HepG2 (cell line): Measurements from ENCODE around the gene GPC6. TPM values are rescaled to one million over a fixed set of nuclear protein-coding genes. Genes with fewer than 3 reads are reported as not detected.

Experiments
- ASH2L ChIP-seq: fragments of 300-600, 200-600 bp; sonication (generic); IDR thresholded peaks from 2 replicates; pipeline ENCODE4 v1.7.0; 2017; ENCODE audit warnings: low read depth, mild to moderate bottlenecking, moderate library complexity, mixed read lengths, low read length; ENCODE audit not compliant: insufficient read length
- ATM ChIP-seq: fragments of 450-650 bp; IDR thresholded peaks from 2 replicates; pipeline ENCODE4 v1.7.1; 2017; ENCODE audit warnings: mild to moderate bottlenecking, borderline replicate concordance
- FOXM1 ChIP-seq: sonication (generic); formaldehyde crosslinking; IDR thresholded peaks from 2 replicates; pipeline ENCODE4 v1.5.0; 2020; ENCODE audit warnings: missing genetic modification reagents
- GATAD2A ChIP-seq: IDR thresholded peaks from 2 replicates; pipeline ENCODE4 v1.6.1; 2016
- HOXA7 ChIP-seq: sonication (generic); formaldehyde crosslinking; IDR thresholded peaks from 2 replicates; pipeline ENCODE4 v1.8.1; 2022; ENCODE audit warnings: mild to moderate bottlenecking, missing genetic modification reagents, moderate library complexity
- JUNB ChIP-seq: sonication (generic); formaldehyde crosslinking; IDR thresholded peaks from 2 replicates; pipeline ENCODE4 v1.8.0; 2022; ENCODE audit warnings: missing genetic modification reagents, mild to moderate bottlenecking, borderline replicate concordance
- NONO ChIP-seq, 2 experiments: fragments of 450-650 bp in 1 of 2; sonication (generic) in 1 of 2; formaldehyde crosslinking in 1 of 2; IDR thresholded peaks in 1 of 2; conservative IDR thresholded peaks in 1 of 2; 2 replicates each; pipeline versions ENCODE4 v1.6.1 to v1.8.0; 2017 to 2022; ENCODE audit warnings: mild to moderate bottlenecking in 1 of 2, missing genetic modification reagents in 1 of 2, moderate library complexity in 1 of 2
- NR1H2 ChIP-seq: sonication (generic); formaldehyde crosslinking; IDR thresholded peaks from 2 replicates; pipeline ENCODE4 v1.8.1; 2022; ENCODE audit warnings: low read depth, missing genetic modification reagents, borderline replicate concordance
- SALL1 ChIP-seq: sonication (generic); formaldehyde crosslinking; IDR thresholded peaks from 2 replicates; pipeline ENCODE4 v1.8.0; 2022; ENCODE audit warnings: mild to moderate bottlenecking, missing genetic modification reagents
- SKI ChIP-seq: fragments of 450-650 bp; IDR thresholded peaks from one replicate; pipeline ENCODE4 v1.6.1; 2018; ENCODE audit warnings: mild to moderate bottlenecking; ENCODE audit not compliant: partially characterized antibody
- SP140L ChIP-seq: sonication (generic); formaldehyde crosslinking; IDR thresholded peaks from 2 replicates; pipeline ENCODE4 v1.4.0; 2020; ENCODE audit warnings: missing genetic modification reagents, borderline replicate concordance
- TCF12 ChIP-seq, 2 experiments: fragments of 450-650 bp in 1 of 2; sonication (generic) in 1 of 2; formaldehyde crosslinking in 1 of 2; IDR thresholded peaks; 2 replicates each; pipeline versions ENCODE4 v1.6.1 to v1.8.0; 2017 to 2022; ENCODE audit warnings: antibody characterized with exemption in 1 of 2, mild to moderate bottlenecking in 1 of 2, missing genetic modification reagents in 1 of 2, moderate library complexity in 1 of 2
- ZFY ChIP-seq: sonication (generic); formaldehyde crosslinking; IDR thresholded peaks from 2 replicates; pipeline ENCODE4 v1.4.0; 2020; ENCODE audit warnings: missing genetic modification reagents
- ZNF331 ChIP-seq: sonication (generic); formaldehyde crosslinking; IDR thresholded peaks from 2 replicates; pipeline ENCODE4 v1.4.0; 2020; ENCODE audit warnings: missing genetic modification reagents
- ZNF383 ChIP-seq: sonication (generic); formaldehyde crosslinking; IDR thresholded peaks from 2 replicates; pipeline ENCODE4 v1.4.0; 2020; ENCODE audit warnings: missing genetic modification reagents, mild to moderate bottlenecking, borderline replicate concordance
- ZNF703 ChIP-seq: sonication (generic); formaldehyde crosslinking; IDR thresholded peaks from 2 replicates; pipeline ENCODE4 v1.5.1; 2020; ENCODE audit warnings: missing genetic modification reagents, mild to moderate bottlenecking, moderate library complexity, borderline replicate concordance
- polyA plus RNA-seq, 8 experiments: library from polyadenylated mRNA; depleted of rRNA in 3 of 8; stranded (reverse) in 7 of 8; unstranded in 1 of 8; fragments of >200 nt; fragmentation: Illumina TruSeq in 4 of 8; extraction: Trizol in 4 of 8; gene quantifications; 2 replicates each; pipeline versions ENCODE4 v1.2.1 to v1.2.3, GENCODE V29; 2011 to 2016; ENCODE audit warnings: low read depth in 4 of 8, missing spikeins in 1 of 8, mixed read lengths in 1 of 8; ENCODE audit not compliant: insufficient read depth in 1 of 8
- total RNA-seq, 5 experiments: library from RNA; depleted of rRNA; stranded (reverse); fragments of >200 nt; fragmentation: Illumina TruSeq; extraction: Trizol; gene quantifications; 2 replicates each; pipeline ENCODE4 v1.2.3, GENCODE V29; 2016; ENCODE audit warnings: low read depth in 1 of 5
- TF ChIP-seq, protein P1 (sequence below): fragments of 450-650 bp; IDR thresholded peaks from 2 replicates; pipeline ENCODE4 v1.6.1; 2017; ENCODE audit warnings: mild to moderate bottlenecking
- TF ChIP-seq, protein P2 (sequence below): sonication (generic); formaldehyde crosslinking; IDR thresholded peaks from 2 replicates; pipeline ENCODE4 v1.5.0; 2020; ENCODE audit warnings: missing genetic modification reagents
- TF ChIP-seq, protein P3 (sequence below): sonication (generic); formaldehyde crosslinking; IDR thresholded peaks from 2 replicates; pipeline ENCODE4 v1.4.0; 2020; ENCODE audit warnings: mild to moderate bottlenecking, missing genetic modification reagents
- TF ChIP-seq, protein P4 (sequence below): sonication (generic); formaldehyde crosslinking; IDR thresholded peaks from 2 replicates; pipeline ENCODE4 v1.8.1; 2022; ENCODE audit warnings: low read depth, mild to moderate bottlenecking, missing genetic modification reagents

The GPC6 gene
- total and polyA plus RNA-seq, 2 of the 13 experiments (the other 11 are each of a cell fraction or from before 2014, with no cell fraction given): 24.5 to 33.9 TPM

DNA sequence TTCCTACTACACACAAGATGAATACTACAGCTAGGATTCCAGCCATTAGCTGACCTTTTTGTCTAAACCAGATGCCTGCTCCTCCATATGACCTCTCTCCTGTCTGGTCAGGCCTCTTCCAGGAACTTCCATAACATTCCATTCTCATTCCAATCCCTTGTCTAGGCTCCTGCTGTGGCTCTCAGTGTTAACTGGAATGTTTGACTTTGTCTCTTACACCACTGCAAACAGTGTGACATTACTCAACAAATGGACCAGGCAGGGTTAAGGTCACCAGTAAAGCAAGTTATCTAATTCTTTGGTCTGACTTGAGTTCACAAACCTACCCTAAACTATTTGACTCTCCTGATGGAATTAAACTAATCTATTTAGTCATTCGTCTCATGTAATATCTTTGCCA is 2.1 kb upstream of the GPC6 start (continued):
- TF ChIP-seq ZFY (CRISPR knock-in tag) (no peak), JUNB (CRISPR knock-in tag) (peak; percentile 85), SKI (peak; percentile 100), HOXA7 (CRISPR knock-in tag) (no peak), ATM (no peak), ZNF383 (CRISPR knock-in tag) (no peak), GATAD2A (CRISPR knock-in tag) (peak; percentile 99), NONO (IDR thresholded peaks at IDR 0.05) (no peak), NONO (CRISPR knock-in tag; conservative IDR thresholded peaks at IDR 0.05) (peak; percentile 84), ZNF703 (CRISPR knock-in tag) (peak; percentile 69; the same call in 1 of the 2 replicates), SALL1 (CRISPR knock-in tag) (peak; percentile 97), TCF12 (IDR thresholded peaks at IDR 0.05) (no peak), TCF12 (CRISPR knock-in tag; IDR thresholded peaks at IDR 0.05) (0 out of 2 replicates have a peak, but pooled peaks have one; percentile 54), ZNF331 (peak; percentile 92), NR1H2 (no peak), FOXM1 (no peak), ASH2L (peak; percentile 51), SP140L (CRISPR knock-in tag) (peak; percentile 87; the same call in 1 of the 2 replicates)
- TF ChIP-seq, protein P1, sequence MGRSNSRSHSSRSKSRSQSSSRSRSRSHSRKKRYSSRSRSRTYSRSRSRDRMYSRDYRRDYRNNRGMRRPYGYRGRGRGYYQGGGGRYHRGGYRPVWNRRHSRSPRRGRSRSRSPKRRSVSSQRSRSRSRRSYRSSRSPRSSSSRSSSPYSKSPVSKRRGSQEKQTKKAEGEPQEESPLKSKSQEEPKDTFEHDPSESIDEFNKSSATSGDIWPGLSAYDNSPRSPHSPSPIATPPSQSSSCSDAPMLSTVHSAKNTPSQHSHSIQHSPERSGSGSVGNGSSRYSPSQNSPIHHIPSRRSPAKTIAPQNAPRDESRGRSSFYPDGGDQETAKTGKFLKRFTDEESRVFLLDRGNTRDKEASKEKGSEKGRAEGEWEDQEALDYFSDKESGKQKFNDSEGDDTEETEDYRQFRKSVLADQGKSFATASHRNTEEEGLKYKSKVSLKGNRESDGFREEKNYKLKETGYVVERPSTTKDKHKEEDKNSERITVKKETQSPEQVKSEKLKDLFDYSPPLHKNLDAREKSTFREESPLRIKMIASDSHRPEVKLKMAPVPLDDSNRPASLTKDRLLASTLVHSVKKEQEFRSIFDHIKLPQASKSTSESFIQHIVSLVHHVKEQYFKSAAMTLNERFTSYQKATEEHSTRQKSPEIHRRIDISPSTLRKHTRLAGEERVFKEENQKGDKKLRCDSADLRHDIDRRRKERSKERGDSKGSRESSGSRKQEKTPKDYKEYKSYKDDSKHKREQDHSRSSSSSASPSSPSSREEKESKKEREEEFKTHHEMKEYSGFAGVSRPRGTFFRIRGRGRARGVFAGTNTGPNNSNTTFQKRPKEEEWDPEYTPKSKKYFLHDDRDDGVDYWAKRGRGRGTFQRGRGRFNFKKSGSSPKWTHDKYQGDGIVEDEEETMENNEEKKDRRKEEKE: no peak
- TF ChIP-seq, protein P2, sequence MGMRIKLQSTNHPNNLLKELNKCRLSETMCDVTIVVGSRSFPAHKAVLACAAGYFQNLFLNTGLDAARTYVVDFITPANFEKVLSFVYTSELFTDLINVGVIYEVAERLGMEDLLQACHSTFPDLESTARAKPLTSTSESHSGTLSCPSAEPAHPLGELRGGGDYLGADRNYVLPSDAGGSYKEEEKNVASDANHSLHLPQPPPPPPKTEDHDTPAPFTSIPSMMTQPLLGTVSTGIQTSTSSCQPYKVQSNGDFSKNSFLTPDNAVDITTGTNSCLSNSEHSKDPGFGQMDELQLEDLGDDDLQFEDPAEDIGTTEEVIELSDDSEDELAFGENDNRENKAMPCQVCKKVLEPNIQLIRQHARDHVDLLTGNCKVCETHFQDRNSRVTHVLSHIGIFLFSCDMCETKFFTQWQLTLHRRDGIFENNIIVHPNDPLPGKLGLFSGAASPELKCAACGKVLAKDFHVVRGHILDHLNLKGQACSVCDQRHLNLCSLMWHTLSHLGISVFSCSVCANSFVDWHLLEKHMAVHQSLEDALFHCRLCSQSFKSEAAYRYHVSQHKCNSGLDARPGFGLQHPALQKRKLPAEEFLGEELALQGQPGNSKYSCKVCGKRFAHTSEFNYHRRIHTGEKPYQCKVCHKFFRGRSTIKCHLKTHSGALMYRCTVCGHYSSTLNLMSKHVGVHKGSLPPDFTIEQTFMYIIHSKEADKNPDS (CRISPR knock-in tag): no peak
- TF ChIP-seq, protein P3, sequence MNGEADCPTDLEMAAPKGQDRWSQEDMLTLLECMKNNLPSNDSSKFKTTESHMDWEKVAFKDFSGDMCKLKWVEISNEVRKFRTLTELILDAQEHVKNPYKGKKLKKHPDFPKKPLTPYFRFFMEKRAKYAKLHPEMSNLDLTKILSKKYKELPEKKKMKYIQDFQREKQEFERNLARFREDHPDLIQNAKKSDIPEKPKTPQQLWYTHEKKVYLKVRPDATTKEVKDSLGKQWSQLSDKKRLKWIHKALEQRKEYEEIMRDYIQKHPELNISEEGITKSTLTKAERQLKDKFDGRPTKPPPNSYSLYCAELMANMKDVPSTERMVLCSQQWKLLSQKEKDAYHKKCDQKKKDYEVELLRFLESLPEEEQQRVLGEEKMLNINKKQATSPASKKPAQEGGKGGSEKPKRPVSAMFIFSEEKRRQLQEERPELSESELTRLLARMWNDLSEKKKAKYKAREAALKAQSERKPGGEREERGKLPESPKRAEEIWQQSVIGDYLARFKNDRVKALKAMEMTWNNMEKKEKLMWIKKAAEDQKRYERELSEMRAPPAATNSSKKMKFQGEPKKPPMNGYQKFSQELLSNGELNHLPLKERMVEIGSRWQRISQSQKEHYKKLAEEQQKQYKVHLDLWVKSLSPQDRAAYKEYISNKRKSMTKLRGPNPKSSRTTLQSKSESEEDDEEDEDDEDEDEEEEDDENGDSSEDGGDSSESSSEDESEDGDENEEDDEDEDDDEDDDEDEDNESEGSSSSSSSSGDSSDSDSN (CRISPR knock-in tag): no peak
- TF ChIP-seq, protein P4, sequence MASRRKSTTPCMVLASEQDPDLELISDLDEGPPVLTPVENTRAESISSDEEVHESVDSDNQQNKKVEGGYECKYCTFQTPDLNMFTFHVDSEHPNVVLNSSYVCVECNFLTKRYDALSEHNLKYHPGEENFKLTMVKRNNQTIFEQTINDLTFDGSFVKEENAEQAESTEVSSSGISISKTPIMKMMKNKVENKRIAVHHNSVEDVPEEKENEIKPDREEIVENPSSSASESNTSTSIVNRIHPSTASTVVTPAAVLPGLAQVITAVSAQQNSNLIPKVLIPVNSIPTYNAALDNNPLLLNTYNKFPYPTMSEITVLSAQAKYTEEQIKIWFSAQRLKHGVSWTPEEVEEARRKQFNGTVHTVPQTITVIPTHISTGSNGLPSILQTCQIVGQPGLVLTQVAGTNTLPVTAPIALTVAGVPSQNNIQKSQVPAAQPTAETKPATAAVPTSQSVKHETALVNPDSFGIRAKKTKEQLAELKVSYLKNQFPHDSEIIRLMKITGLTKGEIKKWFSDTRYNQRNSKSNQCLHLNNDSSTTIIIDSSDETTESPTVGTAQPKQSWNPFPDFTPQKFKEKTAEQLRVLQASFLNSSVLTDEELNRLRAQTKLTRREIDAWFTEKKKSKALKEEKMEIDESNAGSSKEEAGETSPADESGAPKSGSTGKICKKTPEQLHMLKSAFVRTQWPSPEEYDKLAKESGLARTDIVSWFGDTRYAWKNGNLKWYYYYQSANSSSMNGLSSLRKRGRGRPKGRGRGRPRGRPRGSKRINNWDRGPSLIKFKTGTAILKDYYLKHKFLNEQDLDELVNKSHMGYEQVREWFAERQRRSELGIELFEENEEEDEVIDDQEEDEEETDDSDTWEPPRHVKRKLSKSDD: peak; percentile 75
